Chondrocyte (in vitro differentiated cells): Measurements from ENCODE around the gene ATP8B2. TPM values are rescaled to one million over a fixed set of nuclear protein-coding genes. Genes with fewer than 3 reads are reported as not detected.

Experiments
- DNase-seq: peaks from one replicate; pipeline ENCODE4 v3.0.0; 2021; ENCODE audit warnings: mixed read lengths, low spot score
- H3K27ac Mint-ChIP-seq: one replicate; pipeline ENCODE4 v1.8.0; 2021; ENCODE audit warnings: mild to moderate bottlenecking, moderate library complexity, mixed read lengths; ENCODE audit not compliant: unreplicated experiment
- H3K27me3 Mint-ChIP-seq: 2 replicates; pipeline ENCODE4 v1.8.0; 2021; ENCODE audit warnings: low read depth, mixed read lengths
- H3K36me3 Mint-ChIP-seq: 2 replicates; pipeline ENCODE4 v1.8.0; 2021; ENCODE audit warnings: low read depth, mixed read lengths
- H3K4me1 Mint-ChIP-seq: 2 replicates; pipeline ENCODE4 v1.8.0; 2021; ENCODE audit warnings: low read depth, mild to moderate bottlenecking, mixed read lengths
- H3K4me3 Mint-ChIP-seq: one replicate; pipeline ENCODE4 v1.8.0; 2021; ENCODE audit warnings: mild to moderate bottlenecking, moderate library complexity, mixed read lengths; ENCODE audit not compliant: unreplicated experiment
- H3K9me3 Mint-ChIP-seq: 2 replicates; pipeline ENCODE4 v1.8.0; 2021; ENCODE audit warnings: low read depth, mixed read lengths
- CTCF ChIP-seq: fragments of 200-600 bp; sonication (generic); IDR thresholded peaks from 2 replicates; pipeline ENCODE4 v1.5.0; 2021; ENCODE audit warnings: antibody characterized with exemption, mild to moderate bottlenecking, moderate library complexity
- total RNA-seq: library from RNA; stranded (reverse); gene quantifications from 3 replicates; pipeline ENCODE4 v1.2.1, GENCODE V29; 2021

The ATP8B2 gene
- total RNA-seq, 1 donor from 2014 or later: 86.6 TPM

- H3K27ac Mint-ChIP-seq: peak overlapping the region; percentile 83
- DNase-seq: no peak
- no peaks in the 10 kb centered on the region for H3K9me3 Mint-ChIP-seq
- TF ChIP-seq CTCF: no peak
- H3K27me3 Mint-ChIP-seq: peaks cover 4% of the 10 kb centered on the region
- H3K4me3 Mint-ChIP-seq: peak overlapping the region; percentile 98
- peaks cover 35% of the 10 kb centered on the region for H3K4me1 Mint-ChIP-seq
- H3K36me3 Mint-ChIP-seq: peaks cover 19% of the 10 kb centered on the region
Measured at GRCh38 chr1:154327466-154328317, 2.4 kb downstream of the ATP8B2 start.

GRCh38 chr1:154328318-154329151 is 3.2 kb downstream of the ATP8B2 start:
- Mint-ChIP-seq H3K27me3 (no peaks in the 10 kb centered on the region), H3K27ac (peak overlapping the region; percentile 87), H3K4me1 (peaks cover 35% of the 10 kb centered on the region), H3K36me3 (peaks cover 20% of the 10 kb centered on the region), H3K9me3 (no peaks in the 10 kb centered on the region), H3K4me3 (peak overlapping the region; percentile 98)
- DNase-seq: no peak
- TF ChIP-seq CTCF: no peak

- TF ChIP-seq CTCF: peak; percentile 80
- H3K9me3 Mint-ChIP-seq: no peaks in the 10 kb centered on the region
- H3K27ac Mint-ChIP-seq: peak overlapping the region; percentile 87
- H3K4me3 Mint-ChIP-seq: peak overlapping the region; percentile 66
- peaks cover 38% of the 10 kb centered on the region for H3K4me1 Mint-ChIP-seq
- no peaks in the 10 kb centered on the region for H3K27me3 Mint-ChIP-seq
- no peak for DNase-seq
- H3K36me3 Mint-ChIP-seq: peaks cover 24% of the 10 kb centered on the region
Measured at GRCh38 chr1:154329152-154329521, 3.8 kb downstream of the ATP8B2 start.

GRCh38 chr1:154329551-154330131 is 4.3 kb downstream of the ATP8B2 start:
- H3K36me3 Mint-ChIP-seq: peaks cover 27% of the 10 kb centered on the region
- peak overlapping the region; percentile 87 for H3K27ac Mint-ChIP-seq
- H3K4me3 Mint-ChIP-seq: peak overlapping the region; percentile 66
- no peak for DNase-seq
- no peak for TF ChIP-seq CTCF
- H3K4me1 Mint-ChIP-seq: peaks cover 43% of the 10 kb centered on the region
- no peaks in the 10 kb centered on the region for H3K9me3 Mint-ChIP-seq
- H3K27me3 Mint-ChIP-seq: no peaks in the 10 kb centered on the region

GRCh38 chr1:154330669-154331068 is 5.3 kb downstream of the ATP8B2 start:
- TF ChIP-seq CTCF: no peak
- H3K36me3 Mint-ChIP-seq: peaks cover 31% of the 10 kb centered on the region
- peak overlapping the region; percentile 41 for H3K27ac Mint-ChIP-seq
- H3K4me1 Mint-ChIP-seq: peaks cover 50% of the 10 kb centered on the region
- H3K4me3 Mint-ChIP-seq: no peak overlapping the region
- no peak for DNase-seq
- H3K27me3 Mint-ChIP-seq: no peaks in the 10 kb centered on the region
- H3K9me3 Mint-ChIP-seq: no peaks in the 10 kb centered on the region
